ENCODE results near the gene ZNF324.

ZNF324 gene

GRCh38 chr19:58474997-58475713 lies 8.3 kb downstream of the ZNF324 start:
- DNase-seq (ENCODE audit: extremely low read depth, low read depth) = no peak
- TF ChIP-seq, protein P1, sequence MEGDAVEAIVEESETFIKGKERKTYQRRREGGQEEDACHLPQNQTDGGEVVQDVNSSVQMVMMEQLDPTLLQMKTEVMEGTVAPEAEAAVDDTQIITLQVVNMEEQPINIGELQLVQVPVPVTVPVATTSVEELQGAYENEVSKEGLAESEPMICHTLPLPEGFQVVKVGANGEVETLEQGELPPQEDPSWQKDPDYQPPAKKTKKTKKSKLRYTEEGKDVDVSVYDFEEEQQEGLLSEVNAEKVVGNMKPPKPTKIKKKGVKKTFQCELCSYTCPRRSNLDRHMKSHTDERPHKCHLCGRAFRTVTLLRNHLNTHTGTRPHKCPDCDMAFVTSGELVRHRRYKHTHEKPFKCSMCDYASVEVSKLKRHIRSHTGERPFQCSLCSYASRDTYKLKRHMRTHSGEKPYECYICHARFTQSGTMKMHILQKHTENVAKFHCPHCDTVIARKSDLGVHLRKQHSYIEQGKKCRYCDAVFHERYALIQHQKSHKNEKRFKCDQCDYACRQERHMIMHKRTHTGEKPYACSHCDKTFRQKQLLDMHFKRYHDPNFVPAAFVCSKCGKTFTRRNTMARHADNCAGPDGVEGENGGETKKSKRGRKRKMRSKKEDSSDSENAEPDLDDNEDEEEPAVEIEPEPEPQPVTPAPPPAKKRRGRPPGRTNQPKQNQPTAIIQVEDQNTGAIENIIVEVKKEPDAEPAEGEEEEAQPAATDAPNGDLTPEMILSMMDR (IDR thresholded peaks at IDR 0.05; ENCODE audit: low read depth, low read length) = no peak

GRCh38 chr19:58475714-58476497 lies 9.0 kb downstream of the ZNF324 start, which contains the start of gene ZNF446:
Gene ZNF446 (plus strand): TSS chr19:58476352. CDS start chr19:58477219, 867 bp downstream.
- DNase-seq (ENCODE audit: extremely low read depth, low read depth) = peak; percentile 88
- TF ChIP-seq, protein P1 (IDR thresholded peaks at IDR 0.05; ENCODE audit: low read depth, low read length) = no peak; the same call in 1 of the 2 replicates

- TF ChIP-seq, protein P1 (IDR thresholded peaks at IDR 0.05; ENCODE audit: low read depth, low read length) = no peak
- no peak for DNase-seq (ENCODE audit: extremely low read depth, low read depth)
Observed at GRCh38 chr19:58476498-58477015, 9.7 kb downstream of the ZNF324 start.

DNA sequence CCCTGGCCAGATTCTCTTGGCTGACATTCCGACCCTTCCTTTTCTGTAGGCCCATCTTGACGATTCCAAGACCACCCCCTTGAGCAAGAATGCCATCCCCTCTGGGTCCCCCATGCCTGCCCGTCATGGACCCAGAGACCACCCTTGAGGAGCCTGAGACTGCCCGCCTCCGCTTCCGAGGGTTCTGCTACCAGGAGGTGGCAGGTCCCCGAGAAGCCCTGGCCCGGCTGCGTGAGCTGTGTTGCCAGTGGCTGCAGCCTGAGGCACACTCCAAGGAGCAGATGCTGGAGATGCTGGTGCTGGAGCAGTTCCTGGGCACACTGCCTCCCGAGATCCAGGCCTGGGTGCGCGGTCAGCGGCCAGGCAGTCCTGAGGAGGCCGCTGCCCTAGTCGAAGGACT lies 10.2 kb downstream of the ZNF324 start:
- no peak for DNase-seq (ENCODE audit: extremely low read depth, low read depth)

DNA sequence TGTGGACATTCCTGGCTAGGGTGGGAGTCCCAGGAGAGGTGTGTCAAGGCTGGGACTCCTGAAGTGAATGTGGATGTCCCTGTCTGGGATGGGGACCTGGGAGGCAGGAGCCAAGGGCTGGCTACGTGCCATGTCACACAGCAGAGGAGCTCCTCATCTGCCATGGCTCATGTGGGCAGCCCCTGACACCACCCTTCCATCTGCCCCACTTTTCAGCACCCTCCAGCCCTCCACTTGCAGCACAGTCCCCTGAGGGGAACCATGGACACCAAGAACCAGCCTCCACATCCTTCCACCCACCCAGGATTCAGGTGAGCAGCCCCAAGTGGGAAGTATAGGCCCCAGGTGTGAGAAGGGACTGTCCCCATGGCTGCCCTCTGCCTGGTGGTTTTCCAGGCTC lies 11.0 kb downstream of the ZNF324 start:
- DNase-seq (ENCODE audit: extremely low read depth, low read depth) = no peak
- TF ChIP-seq, protein P1 (IDR thresholded peaks at IDR 0.05; ENCODE audit: low read depth, low read length) = no peak

More for the DNA sequence above, 10.2 kb downstream of the ZNF324 start:
- TF ChIP-seq, protein P1 (IDR thresholded peaks at IDR 0.05; ENCODE audit: low read depth, low read length) = no peak

- DNase-seq (ENCODE audit: extremely low read depth, low read depth) = no peak
- TF ChIP-seq, protein P1 (IDR thresholded peaks at IDR 0.05; ENCODE audit: low read depth, low read length) = no peak
Observed at GRCh38 chr19:58479303-58479702, 12.4 kb downstream of the ZNF324 start.

All from AG09319 (cell line).